ENCODE measurements around the gene PCF11. TPM values are rescaled to one million over a fixed set of nuclear protein-coding genes. Genes with fewer than 3 reads are reported as not detected.

Gene PCF11
- polyA plus RNA-seq (2011; rRNA removed), result 41.1 and 42.3 TPM in 2 replicates
- polyA plus RNA-seq (2012; cell fraction: cytosol; rRNA removed), result 15.7 and 17.1 TPM in 2 replicates
- 33.1 and 54.1 TPM in 2 replicates for polyA plus RNA-seq (2012; cell fraction: nucleus; rRNA removed)
- 24.7 to 28.7 TPM (median 25.2 TPM) in 3 replicates for polyA plus RNA-seq (2017; fragmentation: RNase III; extraction: RNeasy Plus Mini Kit Qiagen cat#74134 plus additional on column Dnase treatment)
- 32.9 and 37.8 TPM in 2 replicates for polyA minus RNA-seq (2011; rRNA and poly(A)+ RNA removed)

GRCh38 chr11:83156996-83157593 lies at the start of gene PCF11:
PCF11 (plus strand) TSS chr11:83157131; CDS start chr11:83157440, 309 bp downstream.
- Histone ChIP-seq H3K27ac (peak within 1 kb of the TSS; percentile 94 to 99), H3K9me3 (no peaks in the 10 kb centered on the region), H3K4me2 (peak within 1 kb of the TSS; percentile 99), H3K4me3 (peak within 1 kb of the TSS; percentile 97), H3K4me1 (peaks cover 29% of the 10 kb centered on the region)
- WGBS (ENCODE audit: missing lambda C conversion rate), result 2% methylated on average over 36 of the region's 55 CpGs
- CTCF ChIA-PET, result interaction anchor here (0.6 to 2.5 kb wide), 5 partner anchors 23 to 438 kb away, joined by 3 to 10 read pairs (median 3); no protein-coding TSS in a partner anchor
- TF ChIP-seq USF2 (IDR thresholded peaks at IDR 0.05), result peak; percentile 77
- TF ChIP-seq MAX (IDR thresholded peaks at IDR 0.05), result peak; percentile 2; the same call in 1 of the 2 replicates
- no peak for TF ChIP-seq HEYL (CRISPR knock-in tag; IDR thresholded peaks at IDR 0.05)
- TF ChIP-seq HES2 (IDR thresholded peaks at IDR 0.05), result no peak
- TF ChIP-seq POLR2A (IDR thresholded peaks at IDR 0.05; ENCODE audit: low read length), result peak; percentile 96
- TF ChIP-seq REST (IDR thresholded peaks at IDR 0.05), result no peak
- TF ChIP-seq BCL3 (IDR thresholded peaks at IDR 0.05), result peak; percentile 91; the same call in 2 of the 3 replicates
- TF ChIP-seq NR3C1 (IDR thresholded peaks at IDR 0.05), result no peak
- no peak for TF ChIP-seq RARB (CRISPR knock-in tag; IDR thresholded peaks at IDR 0.05)
- no peak for TF ChIP-seq JUNB (IDR thresholded peaks at IDR 0.05)
- 0 out of 5 replicates have a peak, but pooled peaks of 1 of the 2 experiments have one; percentile 8 for TF ChIP-seq RAD21 (conservative IDR thresholded peaks at IDR 0.05 in 1 of 2, IDR thresholded peaks at IDR 0.05 in 1 of 2)
- no peak for TF ChIP-seq HOXA7 (CRISPR knock-in tag; IDR thresholded peaks at IDR 0.05)
- no peak for TF ChIP-seq PBX3 (IDR thresholded peaks at IDR 0.05)
- TF ChIP-seq JUN (IDR thresholded peaks at IDR 0.05), result peak; percentile 54 to 81
- TF ChIP-seq TFCP2L1 (CRISPR knock-in tag; IDR thresholded peaks at IDR 0.05), result no peak
- peak; percentile 55 for TF ChIP-seq PHF8 (IDR thresholded peaks at IDR 0.05; ENCODE audit: borderline replicate concordance, low read depth)
- DNase-seq (ENCODE audit: low read depth in 1 of 2, low spot score in 1 of 2), result peak in 1 of 2 experiments; percentile 28
- FAIRE-seq, result no peak
- POLR2A ChIA-PET, result interaction anchor here (0.6 to 2.8 kb wide), 31 partner anchors 9 to 256 kb away, joined by 3 to 44 read pairs (median 5); partner anchors contain the start of genes ANKRD42, CCDC90B, DDIAS and PRCP
- peak; percentile 36 to 45 for ATAC-seq

GRCh38 chr11:83112886-83113285 lies 44.0 kb upstream of the PCF11 start:
- no peak overlapping the region for H3K27ac ChIP-seq
- no peak for FAIRE-seq
- no peak for ATAC-seq
- WGBS (ENCODE audit: missing lambda C conversion rate), result 42% methylated on average over 2 of the region's 2 CpGs
- H3K4me2 ChIP-seq, result no peak overlapping the region
- H3K4me3 ChIP-seq, result no peak overlapping the region
- no peaks in the 10 kb centered on the region for H3K9me3 ChIP-seq
- DNase-seq (ENCODE audit: low read depth in 1 of 2, low spot score in 1 of 2), result no peak
- no peaks in the 10 kb centered on the region for H3K4me1 ChIP-seq
- ChIA-PET CTCF (no interaction called here), POLR2A (no interaction called here)
- TF ChIP-seq NPAS2 (CRISPR knock-in tag; IDR thresholded peaks at IDR 0.05; ENCODE audit: borderline replicate concordance) (no peak), TP53 (CRISPR knock-in tag; IDR thresholded peaks at IDR 0.05) (no peak), JUNB (IDR thresholded peaks at IDR 0.05) (no peak), HMGXB4 (CRISPR knock-in tag; IDR thresholded peaks at IDR 0.05; ENCODE audit: borderline replicate concordance) (no peak), ATOH8 (CRISPR knock-in tag; IDR thresholded peaks at IDR 0.05; ENCODE audit: low read depth) (no peak), HDAC2 (IDR thresholded peaks at IDR 0.05) (no peak), E2F6 (IDR thresholded peaks at IDR 0.05; ENCODE audit: borderline replicate concordance, low read depth) (no peak), FOXS1 (CRISPR knock-in tag; IDR thresholded peaks at IDR 0.05) (no peak), MAZ (IDR thresholded peaks at IDR 0.05; ENCODE audit: borderline replicate concordance, low read depth, low read length) (no peak), SMC3 (IDR thresholded peaks at IDR 0.05) (no peak)
